HFF-Myc (cell line): ENCODE measurements around the gene ARMC2.

Experiments used
- DNase-seq: peaks from one replicate; pipeline ENCODE4 v3.0.0-alpha.2; 2011; ENCODE audit warnings: low read depth; ENCODE audit errors: extremely low read depth
- H3K4me3 ChIP-seq: replicated peaks from 2 replicates; pipeline ENCODE4 v1.5.1; 2011; ENCODE audit warnings: low read depth, mild to moderate bottlenecking, control low read depth, low read length
- CTCF ChIP-seq: IDR thresholded peaks from 2 replicates; pipeline ENCODE4 v1.5.1; 2012; ENCODE audit warnings: mild to moderate bottlenecking, low read depth, low read length, control low read depth; ENCODE audit errors: missing control alignments

Gene ARMC2

DNA sequence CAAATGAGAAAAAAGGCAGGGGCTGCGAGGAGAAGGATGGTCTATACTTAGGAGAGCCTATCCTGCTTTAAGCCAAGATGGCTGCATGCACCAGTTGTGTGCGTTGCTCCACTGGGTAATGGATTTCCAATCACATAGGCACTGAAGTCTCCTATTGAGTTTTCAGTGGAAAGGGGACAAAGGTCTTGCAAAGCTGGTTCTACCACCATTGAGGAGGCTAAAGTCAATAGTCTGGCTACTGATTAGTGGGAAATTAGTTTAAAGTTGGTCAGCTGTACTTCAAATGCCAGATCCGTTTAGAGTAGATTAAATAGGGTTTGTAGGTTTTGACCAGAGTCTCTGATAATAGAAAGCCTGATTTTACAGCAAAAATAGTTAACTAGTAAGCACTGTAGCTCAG is 141.5 kb downstream of the ARMC2 start:
- no peak overlapping the region for H3K4me3 ChIP-seq
- no peak for TF ChIP-seq CTCF
- DNase-seq = no peak

- no peak for TF ChIP-seq CTCF
- DNase-seq = no peak
- H3K4me3 ChIP-seq = no peak overlapping the region
Measured at GRCh38 chr6:108993876-108994275, 145.7 kb downstream of the ARMC2 start.

GRCh38 chr6:108995296-108995695 is 147.1 kb downstream of the ARMC2 start:
- DNase-seq = no peak
- TF ChIP-seq CTCF = no peak
- no peak overlapping the region for H3K4me3 ChIP-seq

GRCh38 chr6:108996208-108996607 is 148.0 kb downstream of the ARMC2 start:
- H3K4me3 ChIP-seq = no peak overlapping the region
- TF ChIP-seq CTCF = no peak
- DNase-seq = no peak

GRCh38 chr6:108998485-108998884 is 150.3 kb downstream of the ARMC2 start:
- TF ChIP-seq CTCF = no peak
- H3K4me3 ChIP-seq = no peak overlapping the region
- no peak for DNase-seq

DNA sequence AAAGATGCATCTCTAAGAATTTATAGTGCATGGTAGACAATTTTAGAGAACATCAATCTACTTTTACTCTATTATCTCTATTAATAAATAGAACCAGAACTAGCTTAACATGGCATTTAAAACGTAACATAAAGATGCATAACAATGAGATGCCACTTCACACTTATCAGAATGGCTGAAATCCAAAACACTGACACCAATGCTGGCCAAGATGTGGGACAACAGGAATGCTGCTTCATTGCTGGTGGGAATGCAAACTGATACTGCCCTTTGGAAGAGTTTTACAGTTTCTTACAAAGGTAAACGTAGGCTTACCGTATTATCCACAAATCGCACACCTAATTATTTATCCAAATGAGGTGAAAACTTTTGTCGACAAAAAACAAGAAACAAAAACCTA is 151.2 kb downstream of the ARMC2 start:
- DNase-seq = no peak
- no peak overlapping the region for H3K4me3 ChIP-seq
- TF ChIP-seq CTCF = no peak

GRCh38 chr6:109000289-109000688 is 152.1 kb downstream of the ARMC2 start:
- DNase-seq = no peak
- TF ChIP-seq CTCF = no peak
- no peak overlapping the region for H3K4me3 ChIP-seq
